ENCODE results near the gene NFIL3. TPM values are rescaled to one million over a fixed set of nuclear protein-coding genes. Genes with fewer than 3 reads are reported as not detected.

Gene NFIL3
- total RNA-seq, 1 experiment from 2014 or later = 9.3 TPM

DNA sequence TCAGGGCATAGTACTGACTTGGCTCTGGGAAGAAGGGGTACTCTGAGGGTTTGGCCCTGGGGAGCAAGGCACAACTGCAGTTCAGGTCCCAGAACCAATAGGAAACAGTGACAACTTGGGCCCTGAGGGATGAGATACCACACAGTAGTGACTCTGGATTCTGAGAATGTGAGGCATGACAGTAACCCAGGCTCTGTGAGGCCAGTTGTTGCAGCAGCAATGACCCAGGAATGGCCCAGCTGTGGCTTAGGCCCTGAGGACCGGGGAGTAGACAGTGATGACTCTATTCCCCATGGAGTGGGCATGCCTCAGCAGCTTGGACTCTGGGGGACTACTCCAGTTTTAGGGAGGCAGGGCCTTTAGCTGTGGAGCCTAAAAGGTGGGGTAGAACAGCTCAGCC is 21.5 kb upstream of the NFIL3 start:
- Histone ChIP-seq H3K9me3 (ENCODE audit: insufficient read depth, low read depth) (peaks cover 11% of the 10 kb centered on the region; the same call in 1 of the 2 replicates), H3K27ac (no peak overlapping the region), H3K36me3 (ENCODE audit: low read depth) (no peaks in the 10 kb centered on the region; the same call in 1 of the 2 replicates), H3K9me2 (ENCODE audit: insufficient read depth) (no peaks in the 10 kb centered on the region), H3K79me2 (ENCODE audit: low read depth) (no peaks in the 10 kb centered on the region), H3K4me3 (no peak overlapping the region), H3K4me2 (no peak overlapping the region), H3K4me1 (replicated peaks; ENCODE audit: insufficient read depth) (no peaks in the 10 kb centered on the region), H4K20me1 (ENCODE audit: insufficient read depth) (no peaks in the 10 kb centered on the region), H3F3A (ENCODE audit: insufficient read depth, low read depth) (no peaks in the 10 kb centered on the region), H3K27me3 (ENCODE audit: insufficient read depth, low read depth) (no peaks in the 10 kb centered on the region), H2AFZ (no peak overlapping the region)
- ChIA-PET POLR2A (ENCODE audit: unreplicated experiment) (no interaction called here), CTCF (no interaction called here)
- DNase-seq = no peak
- TF ChIP-seq EZH2 (IDR thresholded peaks at IDR 0.05; ENCODE audit: low read depth) = no peak
- TF ChIP-seq, protein P1, sequence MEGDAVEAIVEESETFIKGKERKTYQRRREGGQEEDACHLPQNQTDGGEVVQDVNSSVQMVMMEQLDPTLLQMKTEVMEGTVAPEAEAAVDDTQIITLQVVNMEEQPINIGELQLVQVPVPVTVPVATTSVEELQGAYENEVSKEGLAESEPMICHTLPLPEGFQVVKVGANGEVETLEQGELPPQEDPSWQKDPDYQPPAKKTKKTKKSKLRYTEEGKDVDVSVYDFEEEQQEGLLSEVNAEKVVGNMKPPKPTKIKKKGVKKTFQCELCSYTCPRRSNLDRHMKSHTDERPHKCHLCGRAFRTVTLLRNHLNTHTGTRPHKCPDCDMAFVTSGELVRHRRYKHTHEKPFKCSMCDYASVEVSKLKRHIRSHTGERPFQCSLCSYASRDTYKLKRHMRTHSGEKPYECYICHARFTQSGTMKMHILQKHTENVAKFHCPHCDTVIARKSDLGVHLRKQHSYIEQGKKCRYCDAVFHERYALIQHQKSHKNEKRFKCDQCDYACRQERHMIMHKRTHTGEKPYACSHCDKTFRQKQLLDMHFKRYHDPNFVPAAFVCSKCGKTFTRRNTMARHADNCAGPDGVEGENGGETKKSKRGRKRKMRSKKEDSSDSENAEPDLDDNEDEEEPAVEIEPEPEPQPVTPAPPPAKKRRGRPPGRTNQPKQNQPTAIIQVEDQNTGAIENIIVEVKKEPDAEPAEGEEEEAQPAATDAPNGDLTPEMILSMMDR (conservative IDR thresholded peaks at IDR 0.05) = no peak
- intact Hi-C loops (cut with micrococcal nuclease; ENCODE audit: unreplicated experiment) = no loop called here
- BruUV-seq (replicated peaks) = no TSS peak

DNA sequence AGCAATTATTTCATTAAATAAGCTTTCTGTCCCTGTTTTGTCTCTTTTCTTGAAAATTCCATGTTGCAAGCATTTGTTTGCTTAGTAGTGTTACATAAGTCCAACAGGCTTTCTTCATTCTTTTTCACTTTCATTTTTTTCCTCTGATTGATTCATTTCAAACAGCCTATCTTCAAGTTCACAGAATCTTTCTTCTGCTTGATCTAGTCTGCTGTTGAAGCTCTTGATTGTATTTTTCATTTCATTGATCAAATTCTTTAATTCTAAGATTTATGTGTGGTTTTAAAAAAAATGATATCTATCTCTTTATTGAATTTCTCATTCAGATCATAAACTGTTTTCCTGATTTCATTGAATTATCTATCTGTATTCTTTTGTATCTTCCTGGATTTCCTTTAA is 20.4 kb upstream of the NFIL3 start:
- intact Hi-C loops (cut with micrococcal nuclease; ENCODE audit: unreplicated experiment) = no loop called here
- Histone ChIP-seq H3K9me3 (ENCODE audit: insufficient read depth, low read depth) (peaks cover 11% of the 10 kb centered on the region; the same call in 1 of the 2 replicates), H4K20me1 (ENCODE audit: insufficient read depth) (no peaks in the 10 kb centered on the region), H2AFZ (no peak overlapping the region), H3K36me3 (ENCODE audit: low read depth) (no peaks in the 10 kb centered on the region; the same call in 1 of the 2 replicates), H3K4me2 (no peak overlapping the region), H3K27me3 (ENCODE audit: insufficient read depth, low read depth) (no peaks in the 10 kb centered on the region), H3K79me2 (ENCODE audit: low read depth) (no peaks in the 10 kb centered on the region), H3F3A (ENCODE audit: insufficient read depth, low read depth) (no peaks in the 10 kb centered on the region), H3K4me3 (no peak overlapping the region), H3K4me1 (replicated peaks; ENCODE audit: insufficient read depth) (no peaks in the 10 kb centered on the region), H3K27ac (no peak overlapping the region), H3K9me2 (ENCODE audit: insufficient read depth) (0 out of 2 replicates have a peak, but pooled peaks cover under 1% of the 10 kb centered on the region)
- CTCF ChIA-PET = no interaction called here
- POLR2A ChIA-PET (ENCODE audit: unreplicated experiment) = no interaction called here
- TF ChIP-seq, protein P1 (conservative IDR thresholded peaks at IDR 0.05) = no peak
- TF ChIP-seq EZH2 (IDR thresholded peaks at IDR 0.05; ENCODE audit: low read depth) = no peak
- DNase-seq = no peak
- BruUV-seq (replicated peaks) = no TSS peak

DNA sequence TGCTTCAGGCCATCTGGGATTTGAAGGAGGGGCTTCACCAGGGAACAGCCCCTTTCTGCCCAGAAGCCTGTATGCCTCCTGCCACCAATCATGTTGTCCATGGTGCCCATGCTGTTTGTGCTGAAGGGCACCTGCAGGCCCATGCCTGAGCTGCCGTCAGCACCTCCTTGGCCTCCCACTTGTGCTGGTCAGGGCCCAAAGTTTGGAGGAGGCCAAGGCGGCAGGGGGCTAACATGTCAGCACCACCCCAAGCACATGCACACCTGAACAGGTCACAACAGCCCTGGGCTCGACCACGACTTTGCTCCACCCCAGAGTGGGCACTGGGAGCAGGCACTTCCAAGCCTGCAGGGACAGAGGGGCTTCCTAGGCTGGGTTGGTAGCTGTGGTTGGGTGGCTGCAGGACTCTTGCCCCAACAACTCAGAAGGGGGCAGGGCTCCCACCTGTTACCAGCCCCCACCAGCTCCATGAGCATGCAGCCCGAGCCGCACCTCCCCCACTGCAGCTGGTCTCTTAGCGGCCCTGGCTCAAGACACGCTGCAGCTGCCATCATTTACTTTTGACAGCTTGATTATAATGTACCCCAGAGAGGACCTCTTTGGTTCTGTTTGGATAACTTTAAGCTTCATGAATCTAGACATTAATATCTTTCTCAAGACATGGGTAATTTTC is 19.8 kb upstream of the NFIL3 start:
- H3K4me2 ChIP-seq = no peak overlapping the region
- H3K9me3 ChIP-seq (ENCODE audit: insufficient read depth, low read depth) = peaks cover 11% of the 10 kb centered on the region; the same call in 1 of the 2 replicates
- no peaks in the 10 kb centered on the region for H3F3A ChIP-seq (ENCODE audit: insufficient read depth, low read depth)
- H3K36me3 ChIP-seq (ENCODE audit: low read depth) = no peaks in the 10 kb centered on the region; the same call in 1 of the 2 replicates
- no peaks in the 10 kb centered on the region for H4K20me1 ChIP-seq (ENCODE audit: insufficient read depth)
- no peak for DNase-seq
- H3K27ac ChIP-seq = no peak overlapping the region
- CTCF ChIA-PET = no interaction called here
- H3K4me3 ChIP-seq = no peak overlapping the region
- POLR2A ChIA-PET (ENCODE audit: unreplicated experiment) = no interaction called here
- TF ChIP-seq EZH2 (IDR thresholded peaks at IDR 0.05; ENCODE audit: low read depth) = no peak
- TF ChIP-seq, protein P1 (conservative IDR thresholded peaks at IDR 0.05) = no peak
- intact Hi-C loops (cut with micrococcal nuclease; ENCODE audit: unreplicated experiment) = no loop called here
- no TSS peak for BruUV-seq (replicated peaks)
- no peaks in the 10 kb centered on the region for H3K27me3 ChIP-seq (ENCODE audit: insufficient read depth, low read depth)
- no peaks in the 10 kb centered on the region for H3K4me1 ChIP-seq (replicated peaks; ENCODE audit: insufficient read depth)
- peaks cover 6% of the 10 kb centered on the region; the same call in 1 of the 2 replicates for H3K9me2 ChIP-seq (ENCODE audit: insufficient read depth)
- no peak overlapping the region for H2AFZ ChIP-seq
- H3K79me2 ChIP-seq (ENCODE audit: low read depth) = no peaks in the 10 kb centered on the region

All from PC-9 (cell line).